GM23248 (cell line): Measurements from ENCODE around the gene NEB. TPM values are rescaled to one million over a fixed set of nuclear protein-coding genes. Genes with fewer than 3 reads are reported as not detected.
"Not testable (repeated sequence)": the region's sequence is repeated elsewhere in the genome, so short reads cannot be mapped to it uniquely, and the experiment has no call there.

Experiments used
- DNase-seq: peaks from one replicate; pipeline ENCODE4 v3.0.0-alpha.2; 2015
- H2AFZ ChIP-seq: fragments of 200-600 bp; sonication (generic); 2 replicates; pipeline ENCODE4 v1.6.1; 2016; ENCODE audit warnings: antibody characterized with exemption
- H3F3A ChIP-seq: fragments of 200-600 bp; sonication (generic); 2 replicates; pipeline ENCODE4 v1.6.1; 2016; ENCODE audit warnings: mild to moderate bottlenecking, antibody characterized with exemption, mixed run types; ENCODE audit not compliant: insufficient read depth
- H3K27ac ChIP-seq: fragments of 200-600 bp; sonication (generic); 2 replicates; pipeline ENCODE4 v1.5.1; 2016; ENCODE audit warnings: mild to moderate bottlenecking
- H3K27me3 ChIP-seq: fragments of 200-600 bp; sonication (generic); replicated peaks from 2 replicates; pipeline ENCODE4 v1.6.1; 2016; ENCODE audit warnings: mild to moderate bottlenecking; ENCODE audit not compliant: insufficient read depth
- H3K36me3 ChIP-seq: fragments of 200-600 bp; sonication (generic); 2 replicates; pipeline ENCODE4 v1.6.1; 2016; ENCODE audit warnings: low read depth, mild to moderate bottlenecking
- H3K4me1 ChIP-seq: fragments of 200-600 bp; sonication (generic); 2 replicates; pipeline ENCODE4 v1.6.1; 2016; ENCODE audit warnings: mild to moderate bottlenecking; ENCODE audit not compliant: insufficient read depth
- H3K4me2 ChIP-seq: fragments of 200-600 bp; sonication (generic); one replicate; pipeline ENCODE4 v1.6.1; 2016; ENCODE audit warnings: mild to moderate bottlenecking; ENCODE audit not compliant: unreplicated experiment
- H3K4me3 ChIP-seq: fragments of 200-600 bp; sonication (generic); 2 replicates; pipeline ENCODE4 v1.5.1; 2016; ENCODE audit warnings: mild to moderate bottlenecking
- H3K79me2 ChIP-seq: fragments of 200-600 bp; sonication (generic); 2 replicates; pipeline ENCODE4 v1.6.1; 2016; ENCODE audit warnings: mild to moderate bottlenecking; ENCODE audit not compliant: insufficient read depth
- H3K9ac ChIP-seq: fragments of 200-600 bp; sonication (generic); 2 replicates; pipeline ENCODE4 v1.6.1; 2016; ENCODE audit warnings: mild to moderate bottlenecking
- H3K9me2 ChIP-seq: fragments of 200-600 bp; sonication (generic); 2 replicates; pipeline ENCODE4 v1.6.1; 2016; ENCODE audit warnings: mixed run types, mild to moderate bottlenecking, moderate library complexity; ENCODE audit not compliant: insufficient read depth
- H3K9me3 ChIP-seq: fragments of 200-600 bp; sonication (generic); one replicate; pipeline ENCODE4 v1.6.1; 2017; ENCODE audit warnings: low read depth
- H4K20me1 ChIP-seq: fragments of 200-600 bp; sonication (generic); 2 replicates; pipeline ENCODE4 v1.6.0; 2016; ENCODE audit not compliant: insufficient read depth
- EZH2 ChIP-seq: fragments of 200-600 bp; sonication (generic); IDR thresholded peaks from 2 replicates; pipeline ENCODE4 v1.6.1; 2018; ENCODE audit warnings: antibody characterized with exemption, mild to moderate bottlenecking; ENCODE audit not compliant: insufficient read depth, poor library complexity, severe bottlenecking
- EZH2phosphoT487 ChIP-seq: fragments of 200-600 bp; sonication (generic); IDR thresholded peaks from 2 replicates; pipeline ENCODE4 v1.6.1; 2018; ENCODE audit warnings: antibody characterized with exemption, moderate library complexity, mild to moderate bottlenecking, low read depth; ENCODE audit not compliant: insufficient read depth
- WGBS, 2 experiments: methylation state at CpG; one replicate each; pipeline ENCODE4 v1.1.6; 2015 to 2017; ENCODE audit warnings: low lambda C conversion rate in 2 of 2, low coverage in 1 of 2; ENCODE audit errors: missing lambda C conversion rate in 2 of 2; 5-methylcytosine and 5-hydroxymethylcytosine counted together
- in situ Hi-C: fragments of 300-500 bp; cut with MboI; formaldehyde crosslinking; loops from 2 replicates; pipeline ENCODE4 v1.15.0; 2020
- polyA plus RNA-seq: library from polyadenylated mRNA; unstranded; fragments of >200 nt; fragmentation: Nextera tagmentation; extraction: Ambion mirVana; gene quantifications from 2 replicates; pipeline ENCODE4 v1.2.1, GENCODE V29; 2016
- total RNA-seq: library from RNA; depleted of rRNA; stranded (reverse); fragments of >200 nt; shearing (Covaris generic); gene quantifications from 2 replicates; pipeline ENCODE4 v1.2.3, GENCODE V29; 2014

Gene NEB
- total and polyA plus RNA-seq, 2 experiments from 2014 or later: 0.11 to 1.5 TPM

DNA sequence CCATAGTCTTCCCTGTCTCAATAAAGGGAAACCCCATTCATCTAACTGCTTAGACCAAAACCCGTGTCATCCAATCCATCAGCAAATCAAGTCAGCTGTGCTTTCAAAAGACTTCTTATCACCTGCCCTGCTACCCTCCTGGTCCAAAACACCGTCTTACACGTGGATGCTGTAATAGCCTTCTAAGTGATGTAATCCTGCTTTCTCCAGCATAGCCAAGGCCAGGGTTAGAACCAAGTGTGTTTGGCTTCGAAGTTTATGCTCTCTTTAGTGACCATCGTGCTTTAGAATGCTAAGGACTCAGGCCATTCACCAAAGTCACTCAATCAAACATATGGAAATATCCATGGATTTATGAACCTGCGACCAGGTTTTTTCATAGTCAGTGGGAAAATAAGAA, 25.5 kb downstream of the NEB start:
- Histone ChIP-seq H3K27me3 (no peaks in the 10 kb centered on the region), H3K9me3 (no peaks in the 10 kb centered on the region), H3K4me1 (no peaks in the 10 kb centered on the region), H3K4me2 (no peak overlapping the region), H3F3A (no peaks in the 10 kb centered on the region), H3K9ac (no peak overlapping the region), H3K9me2 (no peaks in the 10 kb centered on the region), H4K20me1 (no peaks in the 10 kb centered on the region), H3K79me2 (no peaks in the 10 kb centered on the region), H3K36me3 (no peaks in the 10 kb centered on the region), H3K4me3 (no peak overlapping the region), H2AFZ (no peak overlapping the region), H3K27ac (no peak overlapping the region)
- no peak for DNase-seq
- 46 to 56% methylated on average over 6 of the region's 6 CpGs for WGBS, 2 experiments
- TF ChIP-seq EZH2phosphoT487 (no peak), EZH2 (no peak)
- in situ Hi-C loops: no loop called here

GRCh38 chr2:151707857-151708256, 26.4 kb downstream of the NEB start:
- Histone ChIP-seq H4K20me1 (no peaks in the 10 kb centered on the region), H3K9ac (no peak overlapping the region), H3K4me2 (no peak overlapping the region), H3K27me3 (no peaks in the 10 kb centered on the region), H3K79me2 (no peaks in the 10 kb centered on the region), H3K9me3 (no peaks in the 10 kb centered on the region), H3K4me3 (no peak overlapping the region), H3K27ac (no peak overlapping the region), H3K9me2 (no peaks in the 10 kb centered on the region), H3F3A (no peaks in the 10 kb centered on the region), H2AFZ (no peak overlapping the region), H3K36me3 (no peaks in the 10 kb centered on the region), H3K4me1 (no peaks in the 10 kb centered on the region)
- TF ChIP-seq EZH2: no peak
- TF ChIP-seq EZH2phosphoT487: no peak
- in situ Hi-C loops: no loop called here
- WGBS, 2 experiments: 43 to 46% methylated on average over 4 of the region's 4 CpGs
- no peak for DNase-seq

GRCh38 chr2:151704480-151704961, 29.8 kb downstream of the NEB start:
- H2AFZ ChIP-seq, H3K9me3 ChIP-seq, H3K4me2 ChIP-seq, H4K20me1 ChIP-seq, H3K9ac ChIP-seq, H3K4me1 ChIP-seq, DNase-seq, H3K9me2 ChIP-seq, H3K27ac ChIP-seq, H3K4me3 ChIP-seq, H3K79me2 ChIP-seq, in situ Hi-C loops, H3F3A ChIP-seq, H3K36me3 ChIP-seq, H3K27me3 ChIP-seq: not testable (repeated sequence)
- WGBS, 2 experiments: 77 to 86% methylated on average over 28 to 29 of the region's 29 CpGs

DNA sequence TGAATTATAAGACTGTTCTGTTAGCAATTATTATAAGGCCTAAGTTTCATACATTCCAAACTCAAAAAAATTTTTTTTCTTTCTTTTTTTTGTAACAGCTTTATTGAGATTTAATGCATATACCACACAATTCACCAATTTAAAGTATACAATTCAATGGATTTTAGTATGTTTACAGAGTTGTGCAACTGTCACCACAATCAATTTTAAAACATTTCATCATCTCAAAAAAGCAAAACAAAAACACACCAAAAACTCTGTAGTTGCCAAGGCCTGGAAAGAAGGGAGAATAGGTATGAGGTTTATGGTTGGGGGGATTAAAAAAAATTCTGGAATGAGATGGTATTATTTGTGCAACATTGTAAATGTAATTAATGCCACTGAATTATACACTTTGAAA, 36.1 kb downstream of the NEB start:
- H3K27me3 ChIP-seq, H3K36me3 ChIP-seq, H3K4me2 ChIP-seq, H3K9me2 ChIP-seq, in situ Hi-C loops, H3K4me1 ChIP-seq, H3K9ac ChIP-seq, H3K27ac ChIP-seq, DNase-seq, H3K4me3 ChIP-seq, H4K20me1 ChIP-seq, H3F3A ChIP-seq, H3K9me3 ChIP-seq, H3K79me2 ChIP-seq, H2AFZ ChIP-seq: not testable (repeated sequence)

DNA sequence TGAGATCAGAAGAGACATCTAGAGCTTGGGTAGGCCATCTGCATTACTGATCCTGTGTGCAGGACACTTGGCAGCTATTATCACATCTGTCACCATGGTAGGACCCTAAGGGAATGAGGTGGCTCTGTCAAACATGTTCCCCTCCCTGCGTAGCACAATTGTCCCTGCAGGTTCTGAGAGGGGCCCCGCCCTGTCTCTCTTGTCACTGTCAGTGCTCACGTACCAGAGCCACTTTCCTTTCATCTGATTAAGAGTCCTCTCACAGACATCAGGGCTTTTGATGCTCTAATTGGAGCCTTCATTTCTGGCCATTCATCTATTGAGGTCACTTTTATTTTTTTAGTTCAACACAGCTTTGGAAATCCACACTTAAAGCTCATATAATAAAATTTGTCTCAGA, 38.5 kb downstream of the NEB start:
- Histone ChIP-seq H3F3A (no peaks in the 10 kb centered on the region), H3K79me2 (no peaks in the 10 kb centered on the region), H4K20me1 (no peaks in the 10 kb centered on the region), H2AFZ (no peak overlapping the region), H3K4me2 (no peak overlapping the region), H3K27ac (no peak overlapping the region), H3K9ac (no peak overlapping the region), H3K9me3 (no peaks in the 10 kb centered on the region), H3K27me3 (no peaks in the 10 kb centered on the region), H3K9me2 (no peaks in the 10 kb centered on the region), H3K36me3 (no peaks in the 10 kb centered on the region), H3K4me1 (no peaks in the 10 kb centered on the region), H3K4me3 (no peak overlapping the region)
- DNase-seq: no peak
- 53 to 61% methylated on average over 3 of the region's 3 CpGs for WGBS, 2 experiments
- in situ Hi-C loops: no loop called here
- TF ChIP-seq EZH2phosphoT487 (no peak), EZH2 (no peak)
